ENCODE results near the gene NCOA1. TPM values are rescaled to one million over a fixed set of nuclear protein-coding genes. Genes with fewer than 3 reads are reported as not detected.
A peak's percentile ranks its signal among the peaks of the same experiment; 100 is the strongest.

The NCOA1 gene
- polyA plus RNA-seq, 1 of the 3 experiments (the other 2 are of a cell fraction), result 10.7 TPM

DNA sequence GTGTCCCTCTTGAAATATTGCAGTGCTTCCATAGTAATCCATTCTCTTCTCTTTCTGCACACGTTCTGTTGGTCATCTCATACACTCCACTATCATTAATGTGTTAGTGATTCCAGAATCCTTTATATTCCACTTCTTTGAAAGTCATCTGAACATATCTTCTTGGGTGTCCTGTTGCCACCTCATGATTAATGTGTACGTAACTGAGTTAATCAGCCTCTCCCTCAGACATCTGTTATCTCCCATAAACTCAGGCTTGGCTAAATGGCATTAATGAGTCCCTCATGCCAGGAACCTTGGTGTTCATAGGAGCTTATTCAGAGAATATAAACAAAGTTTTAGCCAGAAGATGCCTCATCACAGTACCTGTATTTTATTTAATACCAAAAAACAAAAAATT lies 126.4 kb downstream of the NCOA1 start:
- Histone ChIP-seq H3K4me2 (no peak overlapping the region), H3K4me1 (ENCODE audit: control insufficient read depth in 1 of 2, insufficient read depth in 2 of 2, low read depth in 1 of 2, low read length in 1 of 2) (peaks cover 6 to 19% of the 10 kb centered on the region in 2 experiments; a peak in 3 of 4 replicates), H3K36me3 (replicated peaks in 1 of 2; ENCODE audit: control insufficient read depth in 1 of 2, insufficient read depth in 2 of 2, low read length in 1 of 2) (no peaks in the 10 kb centered on the region), H3K27me3 (ENCODE audit: insufficient read depth) (no peaks in the 10 kb centered on the region), H2AFZ (ENCODE audit: low read depth) (no peak overlapping the region), H3K79me2 (ENCODE audit: insufficient read depth) (0 out of 2 replicates have a peak, but pooled peaks cover 3% of the 10 kb centered on the region), H3K27ac (ENCODE audit: low read depth in 2 of 2, low read length in 1 of 2) (peak overlapping the region in 1 of 2 experiments; percentile 51; a peak in 2 of 4 replicates), H3K9ac (no peak overlapping the region), H3K9me3 (peaks cover under 1% of the 10 kb centered on the region; the same call in 1 of the 2 replicates), H3K4me3 (ENCODE audit: low read depth in 2 of 2, low read length in 1 of 2) (no peak overlapping the region), H3K9me2 (no peaks in the 10 kb centered on the region), H3F3A (replicated peaks; ENCODE audit: insufficient read depth) (no peaks in the 10 kb centered on the region), H4K20me1 (ENCODE audit: insufficient read depth) (no peaks in the 10 kb centered on the region)
- TF ChIP-seq TEAD4 (IDR thresholded peaks at IDR 0.05; ENCODE audit: borderline replicate concordance, insufficient read depth) (no peak), GATA2 (CRISPR knock-in tag; IDR thresholded peaks at IDR 0.05) (peak; percentile 48)
- peak; percentile 27 for DNase-seq
- POLR2A ChIA-PET, result no interaction called here
- CTCF ChIA-PET, result interaction anchor here (0.8 to 0.9 kb wide), 2 partner anchors 11 to 51 kb away, joined by 3 read pairs; no protein-coding TSS in a partner anchor
- 82% methylated on average over 2 of the region's 2 CpGs for WGBS (ENCODE audit: low lambda C conversion rate)

- Histone ChIP-seq H3K4me1 (ENCODE audit: control insufficient read depth in 1 of 2, insufficient read depth in 2 of 2, low read depth in 1 of 2, low read length in 1 of 2) (peaks cover 6 to 19% of the 10 kb centered on the region in 2 experiments; a peak in 3 of 4 replicates), H3K9me3 (no peaks in the 10 kb centered on the region), H3K79me2 (ENCODE audit: insufficient read depth) (0 out of 2 replicates have a peak, but pooled peaks cover 3% of the 10 kb centered on the region), H3K27ac (ENCODE audit: low read depth in 2 of 2, low read length in 1 of 2) (peak overlapping the region in 1 of 2 experiments; percentile 51; a peak in 2 of 4 replicates), H3F3A (replicated peaks; ENCODE audit: insufficient read depth) (no peaks in the 10 kb centered on the region), H4K20me1 (ENCODE audit: insufficient read depth) (no peaks in the 10 kb centered on the region), H3K36me3 (replicated peaks in 1 of 2; ENCODE audit: control insufficient read depth in 1 of 2, insufficient read depth in 2 of 2, low read length in 1 of 2) (no peaks in the 10 kb centered on the region), H2AFZ (ENCODE audit: low read depth) (no peak overlapping the region), H3K9me2 (no peaks in the 10 kb centered on the region), H3K27me3 (ENCODE audit: insufficient read depth) (no peaks in the 10 kb centered on the region), H3K4me2 (no peak overlapping the region), H3K9ac (no peak overlapping the region), H3K4me3 (ENCODE audit: low read depth in 2 of 2, low read length in 1 of 2) (no peak overlapping the region)
- POLR2A ChIA-PET, result no interaction called here
- WGBS (ENCODE audit: low lambda C conversion rate), result 74% methylated on average over 1 of the region's 1 CpG
- DNase-seq, result no peak
- CTCF ChIA-PET, result interaction anchor here (0.8 to 0.9 kb wide), 2 partner anchors 12 to 51 kb away, joined by 3 read pairs; no protein-coding TSS in a partner anchor
- TF ChIP-seq, protein P1, sequence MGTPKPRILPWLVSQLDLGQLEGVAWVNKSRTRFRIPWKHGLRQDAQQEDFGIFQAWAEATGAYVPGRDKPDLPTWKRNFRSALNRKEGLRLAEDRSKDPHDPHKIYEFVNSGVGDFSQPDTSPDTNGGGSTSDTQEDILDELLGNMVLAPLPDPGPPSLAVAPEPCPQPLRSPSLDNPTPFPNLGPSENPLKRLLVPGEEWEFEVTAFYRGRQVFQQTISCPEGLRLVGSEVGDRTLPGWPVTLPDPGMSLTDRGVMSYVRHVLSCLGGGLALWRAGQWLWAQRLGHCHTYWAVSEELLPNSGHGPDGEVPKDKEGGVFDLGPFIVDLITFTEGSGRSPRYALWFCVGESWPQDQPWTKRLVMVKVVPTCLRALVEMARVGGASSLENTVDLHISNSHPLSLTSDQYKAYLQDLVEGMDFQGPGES (IDR thresholded peaks at IDR 0.05; ENCODE audit: low read depth, low read length), result no peak
- TF ChIP-seq JUND (IDR thresholded peaks at IDR 0.05) (no peak), TEAD4 (IDR thresholded peaks at IDR 0.05; ENCODE audit: borderline replicate concordance, insufficient read depth) (no peak), GATA2 (CRISPR knock-in tag; IDR thresholded peaks at IDR 0.05) (no peak), MXI1 (IDR thresholded peaks at IDR 0.05; ENCODE audit: low read depth, low read length) (no peak), POLR2AphosphoS5 (IDR thresholded peaks at IDR 0.05; ENCODE audit: low read depth, low read length) (no peak), RFX5 (IDR thresholded peaks at IDR 0.05; ENCODE audit: low read length) (no peak), REST (IDR thresholded peaks at IDR 0.05; ENCODE audit: low read depth, low read length) (no peak), FOXM1 (IDR thresholded peaks at IDR 0.05; ENCODE audit: low read depth) (no peak), USF2 (IDR thresholded peaks at IDR 0.05; ENCODE audit: borderline replicate concordance, low read depth, low read length) (no peak)
- TF ChIP-seq, protein P2, sequence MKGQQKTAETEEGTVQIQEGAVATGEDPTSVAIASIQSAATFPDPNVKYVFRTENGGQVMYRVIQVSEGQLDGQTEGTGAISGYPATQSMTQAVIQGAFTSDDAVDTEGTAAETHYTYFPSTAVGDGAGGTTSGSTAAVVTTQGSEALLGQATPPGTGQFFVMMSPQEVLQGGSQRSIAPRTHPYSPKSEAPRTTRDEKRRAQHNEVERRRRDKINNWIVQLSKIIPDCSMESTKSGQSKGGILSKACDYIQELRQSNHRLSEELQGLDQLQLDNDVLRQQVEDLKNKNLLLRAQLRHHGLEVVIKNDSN (IDR thresholded peaks at IDR 0.05; ENCODE audit: borderline replicate concordance, low read depth), result no peak
- TF ChIP-seq, protein P3, sequence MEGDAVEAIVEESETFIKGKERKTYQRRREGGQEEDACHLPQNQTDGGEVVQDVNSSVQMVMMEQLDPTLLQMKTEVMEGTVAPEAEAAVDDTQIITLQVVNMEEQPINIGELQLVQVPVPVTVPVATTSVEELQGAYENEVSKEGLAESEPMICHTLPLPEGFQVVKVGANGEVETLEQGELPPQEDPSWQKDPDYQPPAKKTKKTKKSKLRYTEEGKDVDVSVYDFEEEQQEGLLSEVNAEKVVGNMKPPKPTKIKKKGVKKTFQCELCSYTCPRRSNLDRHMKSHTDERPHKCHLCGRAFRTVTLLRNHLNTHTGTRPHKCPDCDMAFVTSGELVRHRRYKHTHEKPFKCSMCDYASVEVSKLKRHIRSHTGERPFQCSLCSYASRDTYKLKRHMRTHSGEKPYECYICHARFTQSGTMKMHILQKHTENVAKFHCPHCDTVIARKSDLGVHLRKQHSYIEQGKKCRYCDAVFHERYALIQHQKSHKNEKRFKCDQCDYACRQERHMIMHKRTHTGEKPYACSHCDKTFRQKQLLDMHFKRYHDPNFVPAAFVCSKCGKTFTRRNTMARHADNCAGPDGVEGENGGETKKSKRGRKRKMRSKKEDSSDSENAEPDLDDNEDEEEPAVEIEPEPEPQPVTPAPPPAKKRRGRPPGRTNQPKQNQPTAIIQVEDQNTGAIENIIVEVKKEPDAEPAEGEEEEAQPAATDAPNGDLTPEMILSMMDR (IDR thresholded peaks at IDR 0.05), result no peak
- TF ChIP-seq, protein P4, sequence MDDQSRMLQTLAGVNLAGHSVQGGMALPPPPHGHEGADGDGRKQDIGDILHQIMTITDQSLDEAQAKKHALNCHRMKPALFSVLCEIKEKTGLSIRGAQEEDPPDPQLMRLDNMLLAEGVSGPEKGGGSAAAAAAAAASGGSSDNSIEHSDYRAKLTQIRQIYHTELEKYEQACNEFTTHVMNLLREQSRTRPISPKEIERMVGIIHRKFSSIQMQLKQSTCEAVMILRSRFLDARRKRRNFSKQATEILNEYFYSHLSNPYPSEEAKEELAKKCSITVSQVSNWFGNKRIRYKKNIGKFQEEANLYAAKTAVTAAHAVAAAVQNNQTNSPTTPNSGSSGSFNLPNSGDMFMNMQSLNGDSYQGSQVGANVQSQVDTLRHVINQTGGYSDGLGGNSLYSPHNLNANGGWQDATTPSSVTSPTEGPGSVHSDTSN (IDR thresholded peaks at IDR 0.05), result no peak
- TF ChIP-seq, protein P5, sequence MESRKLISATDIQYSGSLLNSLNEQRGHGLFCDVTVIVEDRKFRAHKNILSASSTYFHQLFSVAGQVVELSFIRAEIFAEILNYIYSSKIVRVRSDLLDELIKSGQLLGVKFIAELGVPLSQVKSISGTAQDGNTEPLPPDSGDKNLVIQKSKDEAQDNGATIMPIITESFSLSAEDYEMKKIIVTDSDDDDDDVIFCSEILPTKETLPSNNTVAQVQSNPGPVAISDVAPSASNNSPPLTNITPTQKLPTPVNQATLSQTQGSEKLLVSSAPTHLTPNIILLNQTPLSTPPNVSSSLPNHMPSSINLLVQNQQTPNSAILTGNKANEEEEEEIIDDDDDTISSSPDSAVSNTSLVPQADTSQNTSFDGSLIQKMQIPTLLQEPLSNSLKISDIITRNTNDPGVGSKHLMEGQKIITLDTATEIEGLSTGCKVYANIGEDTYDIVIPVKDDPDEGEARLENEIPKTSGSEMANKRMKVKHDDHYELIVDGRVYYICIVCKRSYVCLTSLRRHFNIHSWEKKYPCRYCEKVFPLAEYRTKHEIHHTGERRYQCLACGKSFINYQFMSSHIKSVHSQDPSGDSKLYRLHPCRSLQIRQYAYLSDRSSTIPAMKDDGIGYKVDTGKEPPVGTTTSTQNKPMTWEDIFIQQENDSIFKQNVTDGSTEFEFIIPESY (IDR thresholded peaks at IDR 0.05; ENCODE audit: borderline replicate concordance, low read depth), result no peak
Observed at GRCh38 chr2:24618144-24618543, 127.1 kb downstream of the NCOA1 start.
